Hepatocyte (in vitro differentiated cells): ENCODE data around the gene MYL4. TPM values are rescaled to one million over a fixed set of nuclear protein-coding genes. Genes with fewer than 3 reads are reported as not detected.

Experiments
- DNase-seq: peaks from one replicate; pipeline ENCODE4 v3.0.0-alpha.2; 2016; ENCODE audit warnings: low spot score
- H2AFZ ChIP-seq: fragments of 200-600 bp; sonication (generic); 2 replicates; pipeline ENCODE4 v1.6.0; 2016; ENCODE audit warnings: antibody characterized with exemption, mild to moderate bottlenecking
- H3K27ac ChIP-seq: fragments of 200-600 bp; sonication (generic); 2 replicates; pipeline ENCODE4 v1.5.1; 2016; ENCODE audit warnings: mild to moderate bottlenecking
- H3K27me3 ChIP-seq: fragments of 200-600 bp; sonication (generic); 2 replicates; pipeline ENCODE4 v1.6.1; 2016
- H3K36me3 ChIP-seq: fragments of 200-600 bp; sonication (generic); replicated peaks from 2 replicates; pipeline ENCODE4 v1.5.1; 2016; ENCODE audit warnings: low read depth; ENCODE audit not compliant: insufficient read depth
- H3K4me1 ChIP-seq: fragments of 200-600 bp; sonication (generic); 2 replicates; pipeline ENCODE4 v1.5.1; 2016; ENCODE audit warnings: mild to moderate bottlenecking, moderate library complexity; ENCODE audit not compliant: insufficient read depth
- H3K4me2 ChIP-seq: fragments of 200-600 bp; sonication (generic); 2 replicates; pipeline ENCODE4 v1.6.0; 2016
- H3K4me3 ChIP-seq: fragments of 200-600 bp; sonication (generic); 2 replicates; pipeline ENCODE4 v1.5.1; 2016; ENCODE audit warnings: mild to moderate bottlenecking
- H3K79me2 ChIP-seq: fragments of 200-600 bp; sonication (generic); 2 replicates; pipeline ENCODE4 v1.6.0; 2017; ENCODE audit warnings: mild to moderate bottlenecking
- H3K9me2 ChIP-seq: fragments of 200-600 bp; sonication (generic); replicated peaks from 2 replicates; pipeline ENCODE4 v1.6.0; 2017; ENCODE audit warnings: mild to moderate bottlenecking; ENCODE audit not compliant: insufficient read depth
- H3K9me3 ChIP-seq: fragments of 200-600 bp; sonication (generic); 2 replicates; pipeline ENCODE4 v1.5.1; 2016; ENCODE audit warnings: low read depth, mild to moderate bottlenecking
- H4K20me1 ChIP-seq: fragments of 200-600 bp; sonication (generic); 2 replicates; pipeline ENCODE4 v1.6.0; 2016; ENCODE audit warnings: mild to moderate bottlenecking; ENCODE audit not compliant: insufficient read depth, poor library complexity, severe bottlenecking
- EZH2 ChIP-seq: fragments of 200-600 bp; sonication (generic); IDR thresholded peaks from 2 replicates; pipeline ENCODE4 v1.6.1; 2016; ENCODE audit warnings: antibody characterized with exemption, mild to moderate bottlenecking, borderline replicate concordance
- EZH2phosphoT487 ChIP-seq: fragments of 200-600 bp; sonication (generic); IDR thresholded peaks from one replicate; pipeline ENCODE4 v1.6.1; 2018; ENCODE audit warnings: antibody characterized with exemption, mild to moderate bottlenecking, low read depth, moderate library complexity; ENCODE audit not compliant: unreplicated experiment, severe bottlenecking
- WGBS: methylation state at CpG from one replicate; pipeline ENCODE4 v1.1.6; 2016; ENCODE audit warnings: low lambda C conversion rate; ENCODE audit errors: missing lambda C conversion rate; 5-methylcytosine and 5-hydroxymethylcytosine counted together
- polyA plus RNA-seq: library from polyadenylated mRNA; unstranded; fragments of >200 nt; fragmentation: Nextera tagmentation; extraction: Ambion mirVana; gene quantifications from 2 replicates; pipeline ENCODE4 v1.2.1, GENCODE V29; 2016
- total RNA-seq: library from RNA; depleted of rRNA; stranded (reverse); fragments of >200 nt; gene quantifications from 2 replicates; pipeline ENCODE4 v1.2.3, GENCODE V29; 2014
- TF ChIP-seq, protein P1 (sequence below): fragments of 200-600 bp; sonication (generic); IDR thresholded peaks from 2 replicates; pipeline ENCODE4 v1.5.1; 2016; ENCODE audit warnings: antibody characterized with exemption, mild to moderate bottlenecking; ENCODE audit not compliant: poor library complexity

The MYL4 gene
- total RNA-seq (4.3 and 10.2 TPM in 2 replicates), polyA plus RNA-seq (28.6 and 28.7 TPM in 2 replicates)

GRCh38 chr17:47208744-47209488, at the start of gene MYL4:
Gene MYL4 (plus strand): TSS chr17:47209348. CDS start chr17:47209423, 75 bp downstream.
- WGBS = 59% methylated on average over 6 of the region's 6 CpGs
- Histone ChIP-seq H3K27me3 (no peaks in the 10 kb centered on the region), H3K9me2 (no peaks in the 10 kb centered on the region), H3K36me3 (no peaks in the 10 kb centered on the region), H3K9me3 (no peaks in the 10 kb centered on the region), H3K27ac (no peak within 1 kb of the TSS), H3K4me2 (no peak within 1 kb of the TSS), H3K4me1 (peaks cover 16% of the 10 kb centered on the region), H3K79me2 (no peaks in the 10 kb centered on the region), H4K20me1 (no peaks in the 10 kb centered on the region), H2AFZ (no peak within 1 kb of the TSS), H3K4me3 (no peak within 1 kb of the TSS)
- no peak for DNase-seq
- TF ChIP-seq EZH2 (no peak), EZH2phosphoT487 (no peak)
- TF ChIP-seq, protein P1, sequence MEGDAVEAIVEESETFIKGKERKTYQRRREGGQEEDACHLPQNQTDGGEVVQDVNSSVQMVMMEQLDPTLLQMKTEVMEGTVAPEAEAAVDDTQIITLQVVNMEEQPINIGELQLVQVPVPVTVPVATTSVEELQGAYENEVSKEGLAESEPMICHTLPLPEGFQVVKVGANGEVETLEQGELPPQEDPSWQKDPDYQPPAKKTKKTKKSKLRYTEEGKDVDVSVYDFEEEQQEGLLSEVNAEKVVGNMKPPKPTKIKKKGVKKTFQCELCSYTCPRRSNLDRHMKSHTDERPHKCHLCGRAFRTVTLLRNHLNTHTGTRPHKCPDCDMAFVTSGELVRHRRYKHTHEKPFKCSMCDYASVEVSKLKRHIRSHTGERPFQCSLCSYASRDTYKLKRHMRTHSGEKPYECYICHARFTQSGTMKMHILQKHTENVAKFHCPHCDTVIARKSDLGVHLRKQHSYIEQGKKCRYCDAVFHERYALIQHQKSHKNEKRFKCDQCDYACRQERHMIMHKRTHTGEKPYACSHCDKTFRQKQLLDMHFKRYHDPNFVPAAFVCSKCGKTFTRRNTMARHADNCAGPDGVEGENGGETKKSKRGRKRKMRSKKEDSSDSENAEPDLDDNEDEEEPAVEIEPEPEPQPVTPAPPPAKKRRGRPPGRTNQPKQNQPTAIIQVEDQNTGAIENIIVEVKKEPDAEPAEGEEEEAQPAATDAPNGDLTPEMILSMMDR = no peak

DNA sequence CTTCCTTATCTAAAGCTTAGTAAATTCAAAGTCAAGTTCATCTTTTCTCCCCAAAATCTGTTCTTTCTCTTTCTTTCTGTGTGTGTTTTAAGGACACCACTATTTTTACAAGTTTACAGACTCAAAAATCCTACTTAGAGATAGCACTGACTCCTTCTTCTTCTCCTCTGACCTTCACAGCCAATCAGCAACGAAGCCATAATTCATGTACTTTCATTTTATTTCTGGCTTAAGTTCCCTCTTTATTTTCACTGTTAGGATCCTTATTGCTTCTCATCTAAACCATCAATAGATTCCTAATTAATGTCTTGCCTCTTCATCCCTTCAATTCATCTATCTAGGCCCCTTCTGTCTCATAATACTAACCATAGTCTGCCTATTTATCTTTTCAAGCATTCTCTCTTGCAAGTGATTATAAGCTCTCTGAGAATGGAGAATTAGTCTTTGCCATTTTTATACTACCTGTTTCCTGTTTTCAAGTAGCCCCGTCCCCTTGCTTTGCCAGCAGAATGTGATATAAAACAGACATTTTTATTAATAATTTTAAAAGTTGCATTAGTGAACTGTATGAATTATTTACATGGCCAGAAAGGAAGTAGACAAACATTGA, 47.0 kb upstream of the MYL4 start:
- H3K27ac ChIP-seq = no peak overlapping the region
- H3K79me2 ChIP-seq = peaks cover 12% of the 10 kb centered on the region
- no peaks in the 10 kb centered on the region for H4K20me1 ChIP-seq
- no peak for DNase-seq
- H3K27me3 ChIP-seq = no peaks in the 10 kb centered on the region
- 89% methylated on average over 2 of the region's 2 CpGs for WGBS
- H3K4me1 ChIP-seq = no peaks in the 10 kb centered on the region
- no peak overlapping the region for H2AFZ ChIP-seq
- no peaks in the 10 kb centered on the region for H3K36me3 ChIP-seq
- no peaks in the 10 kb centered on the region for H3K9me2 ChIP-seq
- H3K4me2 ChIP-seq = no peak overlapping the region
- H3K4me3 ChIP-seq = no peak overlapping the region
- H3K9me3 ChIP-seq = no peaks in the 10 kb centered on the region
- no peak for TF ChIP-seq EZH2phosphoT487
- TF ChIP-seq, protein P1 = no peak
- TF ChIP-seq EZH2 = no peak

GRCh38 chr17:47164263-47164662, 44.9 kb upstream of the MYL4 start:
- no peaks in the 10 kb centered on the region for H3K27me3 ChIP-seq
- TF ChIP-seq, protein P1 = no peak
- TF ChIP-seq EZH2phosphoT487 (no peak), EZH2 (no peak)
- WGBS = 95% methylated on average over 5 of the region's 5 CpGs
- H3K27ac ChIP-seq = no peak overlapping the region
- H4K20me1 ChIP-seq = no peaks in the 10 kb centered on the region
- H3K9me3 ChIP-seq = no peaks in the 10 kb centered on the region
- no peak for DNase-seq
- H3K4me1 ChIP-seq = no peaks in the 10 kb centered on the region
- H3K36me3 ChIP-seq = no peaks in the 10 kb centered on the region
- H3K4me2 ChIP-seq = no peak overlapping the region
- peaks cover 28% of the 10 kb centered on the region for H3K79me2 ChIP-seq
- no peak overlapping the region for H3K4me3 ChIP-seq
- no peaks in the 10 kb centered on the region for H3K9me2 ChIP-seq
- H2AFZ ChIP-seq = no peak overlapping the region
